Ishikawa (cell line): Measurements from ENCODE around the gene TECPR2.

ENCODE experiments used
- CEBPB ChIP-seq: IDR thresholded peaks from 2 replicates; pipeline ENCODE4 v1.6.1; 2012
- CREB1 ChIP-seq: IDR thresholded peaks from 2 replicates; pipeline ENCODE4 v1.6.1; 2012; ENCODE audit warnings: low read depth
- EGR1 ChIP-seq: IDR thresholded peaks from 2 replicates; pipeline ENCODE4 v1.6.1; 2012
- EP300 ChIP-seq: IDR thresholded peaks from 2 replicates; pipeline ENCODE4 v1.6.1; 2012; ENCODE audit warnings: borderline replicate concordance
- FOXM1 ChIP-seq: IDR thresholded peaks from 2 replicates; pipeline ENCODE4 v1.6.1; 2012; ENCODE audit warnings: low read depth, borderline replicate concordance
- MAX ChIP-seq: IDR thresholded peaks from 2 replicates; pipeline ENCODE4 v1.6.1; 2012
- NFIC ChIP-seq: IDR thresholded peaks from 2 replicates; pipeline ENCODE4 v1.6.1; 2012
- RAD21 ChIP-seq: IDR thresholded peaks from 2 replicates; pipeline ENCODE4 v1.6.1; 2012; ENCODE audit warnings: low read depth
- REST ChIP-seq: IDR thresholded peaks from 2 replicates; pipeline ENCODE4 v1.6.1; 2012; ENCODE audit warnings: low read depth, mild to moderate bottlenecking
- TAF1 ChIP-seq: IDR thresholded peaks from 2 replicates; pipeline ENCODE4 v1.6.1; 2012; ENCODE audit warnings: low read depth, mild to moderate bottlenecking
- TCF12 ChIP-seq: IDR thresholded peaks from 2 replicates; pipeline ENCODE4 v1.6.1; 2012; ENCODE audit warnings: low read depth
- TEAD4 ChIP-seq: IDR thresholded peaks from 2 replicates; pipeline ENCODE4 v1.6.1; 2012
- USF1 ChIP-seq: IDR thresholded peaks from 2 replicates; pipeline ENCODE4 v1.6.1; 2012
- YY1 ChIP-seq: IDR thresholded peaks from 2 replicates; pipeline ENCODE4 v1.6.1; 2012; ENCODE audit warnings: low read depth
- ZBTB7A ChIP-seq: IDR thresholded peaks from 2 replicates; pipeline ENCODE4 v1.6.1; 2012; ENCODE audit warnings: low read depth

TECPR2 gene

GRCh38 chr14:102418169-102418852 lies 55.6 kb downstream of the TECPR2 start:
- no peak for TF ChIP-seq TCF12
- no peak for TF ChIP-seq CREB1
- no peak for TF ChIP-seq USF1
- no peak for TF ChIP-seq ZBTB7A
- no peak for TF ChIP-seq MAX
- no peak for TF ChIP-seq EGR1
- TF ChIP-seq REST = no peak
- no peak for TF ChIP-seq TEAD4
- no peak for TF ChIP-seq FOXM1
- TF ChIP-seq YY1 = no peak
- no peak for TF ChIP-seq TAF1
- TF ChIP-seq RAD21 = no peak
- no peak for TF ChIP-seq EP300
- no peak for TF ChIP-seq NFIC

GRCh38 chr14:102418853-102419240 lies 56.1 kb downstream of the TECPR2 start:
- TF ChIP-seq REST = no peak
- no peak for TF ChIP-seq CREB1

- TF ChIP-seq RAD21 (no peak), NFIC (no peak), TEAD4 (no peak), FOXM1 (no peak), REST (no peak), YY1 (no peak), USF1 (no peak), TCF12 (no peak), MAX (no peak), CEBPB (no peak)
Measured at GRCh38 chr14:102419276-102419675, 56.5 kb downstream of the TECPR2 start.

- TF ChIP-seq ZBTB7A (no peak), FOXM1 (no peak), CEBPB (no peak), EGR1 (no peak), TAF1 (no peak), TEAD4 (no peak), TCF12 (no peak), CREB1 (no peak), NFIC (no peak), RAD21 (no peak), REST (no peak), MAX (no peak), USF1 (no peak), YY1 (no peak), EP300 (no peak)
Measured at GRCh38 chr14:102419716-102420115, 57.0 kb downstream of the TECPR2 start.
